Subcutaneous abdominal adipose tissue (tissue), 5 donors: ENCODE measurements around the gene SYT2.

Experiments used
- H3K27ac ChIP-seq: one replicate; pipeline ENCODE4 v1.7.0; 2013; ENCODE audit warnings: low read depth, mild to moderate bottlenecking, inconsistent platforms, low read length, moderate library complexity
- H3K27me3 ChIP-seq, 5 donors: one replicate each; pipeline ENCODE4 v1.7.0; 2013; ENCODE audit warnings: low read length in 5 of 5, inconsistent platforms in 1 of 5; ENCODE audit not compliant: control insufficient read depth in 5 of 5, insufficient read depth in 4 of 5
- H3K36me3 ChIP-seq, 5 donors: one replicate each; pipeline ENCODE4 v1.7.0; 2013; ENCODE audit warnings: low read length in 5 of 5; ENCODE audit not compliant: control insufficient read depth in 5 of 5, insufficient read depth in 5 of 5
- H3K4me1 ChIP-seq, 5 donors: one replicate each; pipeline ENCODE4 v1.7.0; 2013; ENCODE audit warnings: low read length in 5 of 5, mild to moderate bottlenecking in 3 of 5, moderate library complexity in 1 of 5; ENCODE audit not compliant: control insufficient read depth in 5 of 5, insufficient read depth in 5 of 5
- H3K4me3 ChIP-seq, 5 donors: one replicate each; pipeline ENCODE4 v1.7.0; 2013; ENCODE audit warnings: low read length in 5 of 5, low read depth in 1 of 5
- H3K9ac ChIP-seq, 5 donors: one replicate each; pipeline ENCODE4 v1.7.0; 2013; ENCODE audit warnings: low read length in 5 of 5, mild to moderate bottlenecking in 4 of 5, moderate library complexity in 3 of 5
- H3K9me3 ChIP-seq, 5 donors: one replicate each; pipeline ENCODE4 v1.7.0; 2013; ENCODE audit warnings: low read length in 5 of 5; ENCODE audit not compliant: control insufficient read depth in 5 of 5
- donor health status: healthy.
- donor health status: healthy.
- donor health status: healthy.
- donor health status: healthy.
- donor health status: healthy.

The SYT2 gene

DNA sequence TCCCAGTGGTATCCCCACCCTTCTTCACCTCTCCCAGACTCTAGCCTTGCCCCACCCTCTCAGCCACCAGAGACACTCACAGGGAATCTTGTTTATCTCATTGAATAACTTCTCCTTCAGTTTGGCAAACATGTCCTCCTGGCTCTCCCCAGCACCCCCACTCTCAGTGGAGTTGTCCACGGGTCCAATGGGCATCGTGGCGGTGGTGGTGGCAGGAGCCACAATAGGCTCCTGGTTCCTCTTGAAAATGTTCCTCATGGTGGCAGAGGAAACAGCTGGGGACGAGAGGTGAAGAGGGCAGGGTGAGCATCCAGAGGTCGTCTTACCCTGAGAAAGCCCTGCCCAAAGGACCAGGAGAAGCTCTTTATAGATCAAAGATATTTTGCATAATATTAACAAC lies 104.7 kb downstream of the SYT2 start:
- Histone ChIP-seq H3K27ac (no peak overlapping the region), H3K9me3 (no peaks in the 10 kb centered on the region), H3K4me1 (peaks cover 0 to 4% (median 0%) of the 10 kb centered on the region in 5 donors), H3K27me3 (no peaks in the 10 kb centered on the region), H3K36me3 (peaks cover 0 to 28% (median 11%) of the 10 kb centered on the region in 5 donors), H3K9ac (no peak overlapping the region), H3K4me3 (no peak overlapping the region)

DNA sequence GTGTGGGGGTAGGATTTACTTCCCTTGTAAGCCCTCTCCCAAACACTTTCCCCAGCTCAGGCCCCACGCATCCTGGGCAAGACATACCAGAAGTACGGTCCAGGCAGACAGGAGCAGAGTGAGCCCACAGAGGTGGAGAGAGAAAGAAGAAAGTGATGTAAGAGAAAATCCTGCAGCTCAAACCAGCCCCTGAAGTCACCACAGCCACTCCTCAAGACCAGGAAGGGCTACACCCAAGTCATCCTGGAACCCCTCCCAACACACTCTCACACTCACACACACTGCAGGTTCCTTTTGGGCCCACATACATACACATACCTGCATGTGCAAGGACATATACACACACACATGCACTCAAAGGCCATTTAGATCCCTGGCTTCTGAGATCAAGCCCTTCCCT lies 106.8 kb downstream of the SYT2 start:
- Histone ChIP-seq H3K4me3 (no peak overlapping the region), H3K9ac (no peak overlapping the region), H3K9me3 (no peaks in the 10 kb centered on the region), H3K36me3 (peaks cover 0 to 35% (median 11%) of the 10 kb centered on the region in 5 donors), H3K4me1 (peaks cover 2 to 6% (median 5%) of the 10 kb centered on the region in 5 donors), H3K27me3 (no peaks in the 10 kb centered on the region), H3K27ac (no peak overlapping the region)

DNA sequence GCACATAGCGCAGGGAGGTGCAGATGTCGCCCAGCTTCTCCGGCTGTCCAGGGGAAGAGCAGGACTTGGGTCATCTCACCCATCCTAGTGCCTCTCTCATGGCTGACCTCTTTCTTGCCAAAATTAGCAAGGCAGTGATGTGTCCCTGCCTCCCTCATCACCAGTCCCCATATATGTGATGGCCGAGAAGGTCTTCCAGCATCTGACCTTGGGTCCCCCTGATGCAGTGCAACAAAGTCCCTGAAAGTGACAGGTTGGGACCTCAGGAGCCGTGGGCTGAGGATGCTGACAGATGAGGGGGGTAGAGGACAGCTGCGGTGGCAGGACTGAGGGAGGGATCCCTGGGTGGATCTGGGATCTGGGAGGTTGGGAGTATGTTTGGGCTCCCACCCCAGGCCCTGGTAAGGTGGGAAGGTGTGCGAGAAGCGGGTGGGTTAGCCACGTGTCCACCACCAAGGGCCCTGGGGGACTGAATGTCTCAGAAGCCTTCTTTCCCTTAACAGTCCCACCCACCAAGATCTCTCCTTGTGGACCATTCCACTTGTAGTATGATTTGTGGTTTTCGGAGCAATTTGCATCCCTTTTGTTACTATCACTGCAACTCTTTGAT lies 109.7 kb downstream of the SYT2 start:
- Histone ChIP-seq H3K4me1 (peaks cover 0 to 6% (median 2%) of the 10 kb centered on the region in 5 donors), H3K4me3 (no peak overlapping the region), H3K27ac (no peak overlapping the region), H3K9me3 (no peaks in the 10 kb centered on the region), H3K36me3 (peaks cover 4 to 39% (median 11%) of the 10 kb centered on the region in 5 donors), H3K27me3 (no peaks in the 10 kb centered on the region), H3K9ac (no peak overlapping the region)

DNA sequence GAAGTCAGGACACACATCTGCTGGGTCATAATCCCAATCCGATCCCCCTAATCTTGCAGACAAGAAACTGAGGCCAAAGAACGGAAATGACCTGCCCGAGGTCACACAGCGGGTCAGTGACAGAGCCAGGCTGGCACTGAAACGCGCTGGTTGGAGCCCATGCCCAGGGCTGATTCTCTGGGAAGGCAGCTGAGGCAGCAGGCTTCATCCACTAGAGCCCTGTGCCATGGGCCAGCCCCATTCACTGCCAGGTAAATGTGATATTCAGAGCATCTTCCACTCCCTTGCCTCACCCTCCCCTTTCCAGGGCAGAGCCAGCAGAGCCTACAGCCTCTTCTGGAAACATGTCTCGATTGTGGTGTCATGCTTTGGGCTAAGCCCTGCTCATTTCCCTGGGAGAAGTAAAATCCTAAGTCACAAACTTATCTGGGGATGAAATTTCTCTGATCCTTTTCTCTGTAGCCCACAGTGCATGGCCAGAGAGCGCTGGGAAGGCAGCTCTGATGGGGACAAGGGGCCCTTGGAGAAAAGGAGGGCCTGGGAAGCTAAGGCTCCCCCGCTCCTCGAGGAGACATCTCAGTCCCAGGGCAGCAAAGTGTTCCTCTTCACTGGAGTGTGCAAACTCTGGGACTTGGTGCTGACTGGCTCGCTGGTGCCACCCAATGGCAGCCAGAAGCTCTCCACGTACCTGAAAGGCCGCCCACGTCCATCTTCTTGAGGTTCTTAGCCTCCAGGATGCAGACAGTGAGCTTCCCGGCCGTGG lies 110.4 kb downstream of the SYT2 start:
- Histone ChIP-seq H3K27me3 (no peaks in the 10 kb centered on the region), H3K27ac (no peak overlapping the region), H3K36me3 (peaks cover 5 to 39% (median 11%) of the 10 kb centered on the region in 5 donors), H3K4me1 (peaks cover 0 to 6% (median 2%) of the 10 kb centered on the region in 5 donors), H3K9ac (no peak overlapping the region), H3K9me3 (no peaks in the 10 kb centered on the region), H3K4me3 (no peak overlapping the region)

DNA sequence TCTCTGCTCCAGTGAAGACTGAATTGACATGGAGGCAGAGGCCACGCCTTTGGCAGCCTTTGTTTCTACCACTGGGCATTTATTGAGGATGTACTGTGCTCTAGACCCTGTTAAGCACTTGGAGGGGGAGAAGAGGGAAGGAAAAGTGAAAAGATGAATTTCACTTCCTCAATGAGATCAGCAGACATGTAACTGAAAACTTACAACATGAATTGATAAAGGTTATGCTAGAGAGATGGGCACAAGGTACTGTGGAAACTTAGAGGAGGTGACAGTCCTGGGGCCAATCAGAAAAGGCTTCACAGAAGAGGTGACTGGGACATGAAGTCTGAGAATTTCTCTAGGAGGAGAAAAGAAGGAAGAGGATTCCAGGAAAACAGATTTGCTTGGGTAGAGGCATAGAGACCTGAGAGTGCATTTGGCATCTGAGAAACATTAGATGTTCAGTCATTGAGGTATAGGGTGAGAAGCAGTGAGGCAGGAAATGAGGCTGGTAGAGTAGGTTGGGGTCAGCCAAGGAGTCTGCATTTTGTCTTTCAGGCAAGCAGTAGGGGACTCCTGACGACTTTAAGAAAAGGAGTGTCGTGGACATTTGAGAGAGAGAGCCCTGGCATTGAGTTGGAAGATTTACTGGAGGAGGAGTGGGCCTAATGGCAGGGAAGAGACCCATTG lies 113.0 kb downstream of the SYT2 start:
- Histone ChIP-seq H3K27me3 (no peaks in the 10 kb centered on the region), H3K4me1 (peaks cover 2 to 22% (median 12%) of the 10 kb centered on the region in 5 donors), H3K9ac (no peak overlapping the region), H3K4me3 (no peak overlapping the region), H3K36me3 (peaks cover 5 to 27% (median 6%) of the 10 kb centered on the region in 5 donors), H3K27ac (no peak overlapping the region), H3K9me3 (no peaks in the 10 kb centered on the region)

DNA sequence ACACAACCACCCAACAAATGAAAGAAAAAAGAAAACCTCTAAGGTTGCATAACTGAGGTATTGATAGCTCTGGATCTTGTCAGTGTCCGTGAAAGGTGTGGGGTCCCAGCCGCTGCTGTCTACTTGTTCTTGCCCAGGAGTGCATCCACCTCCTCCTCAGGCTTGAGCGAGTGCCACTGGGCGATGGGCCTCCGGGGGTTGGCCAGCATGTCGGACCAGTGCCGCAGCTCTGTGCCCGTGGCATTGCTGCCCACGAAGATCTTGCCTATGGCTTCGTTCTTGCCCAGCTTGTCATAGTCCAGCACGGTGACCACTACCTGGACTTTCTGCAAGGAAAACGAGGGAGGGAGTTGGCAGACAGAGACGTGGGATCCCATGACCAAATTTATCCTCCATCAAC lies 113.6 kb downstream of the SYT2 start:
- Histone ChIP-seq H3K27me3 (no peaks in the 10 kb centered on the region), H3K36me3 (peaks cover 3 to 25% (median 5%) of the 10 kb centered on the region in 5 donors), H3K4me3 (no peak overlapping the region), H3K9ac (no peak overlapping the region), H3K9me3 (no peaks in the 10 kb centered on the region), H3K4me1 (peaks cover 2 to 28% (median 18%) of the 10 kb centered on the region in 5 donors), H3K27ac (no peak overlapping the region)

DNA sequence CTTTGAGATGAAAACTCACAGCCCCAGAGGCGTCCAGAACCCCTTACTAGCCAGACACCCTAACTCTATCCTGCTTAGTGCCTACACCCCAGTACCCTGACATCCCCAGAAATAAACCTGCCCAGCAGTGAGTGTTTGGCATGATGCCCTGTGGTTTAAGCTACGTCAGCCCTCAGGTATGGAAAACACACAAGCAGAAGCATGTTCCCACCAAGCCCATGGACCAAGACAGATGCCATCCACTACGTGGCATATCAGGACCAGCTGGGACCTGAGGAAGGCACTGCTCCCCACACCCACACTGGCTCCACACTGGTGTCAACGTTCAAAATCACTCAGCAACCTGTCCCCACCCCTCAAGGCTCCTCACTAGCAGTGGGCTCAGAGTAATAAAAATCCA lies 116.4 kb downstream of the SYT2 start:
- Histone ChIP-seq H3K27me3 (no peaks in the 10 kb centered on the region), H3K27ac (no peak overlapping the region), H3K4me1 (peaks cover 6 to 50% (median 38%) of the 10 kb centered on the region in 5 donors), H3K9ac (no peak overlapping the region), H3K4me3 (no peak overlapping the region), H3K9me3 (no peaks in the 10 kb centered on the region), H3K36me3 (peaks cover 0 to 12% (median 5%) of the 10 kb centered on the region in 5 donors)

DNA sequence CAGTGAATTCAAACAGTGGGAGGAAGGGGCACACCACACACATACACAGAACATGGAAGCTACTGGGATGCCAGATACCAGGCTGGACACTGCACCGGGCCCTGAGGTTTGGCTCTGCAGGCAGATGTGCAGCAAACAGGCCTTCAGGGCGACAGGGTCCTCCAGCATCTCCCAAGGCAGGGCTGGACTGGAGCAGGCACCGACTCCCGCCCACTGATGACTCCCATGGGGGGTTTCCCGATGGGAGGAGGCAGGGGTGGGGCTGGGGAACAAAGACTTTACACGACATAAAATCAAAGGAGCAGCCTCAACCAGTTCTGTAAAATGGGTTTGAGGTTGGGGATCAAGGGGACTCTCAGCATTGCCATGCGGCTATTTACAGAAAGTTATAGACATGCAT lies 118.1 kb downstream of the SYT2 start:
- H3K9me3 ChIP-seq = no peaks in the 10 kb centered on the region
- peaks cover 0 to 12% (median 5%) of the 10 kb centered on the region in 5 donors for H3K36me3 ChIP-seq
- H3K4me3 ChIP-seq = no peak overlapping the region
- H3K27ac ChIP-seq = no peak overlapping the region
- H3K4me1 ChIP-seq = peaks cover 6 to 67% (median 55%) of the 10 kb centered on the region in 5 donors
- no peaks in the 10 kb centered on the region for H3K27me3 ChIP-seq
- no peak overlapping the region for H3K9ac ChIP-seq

DNA sequence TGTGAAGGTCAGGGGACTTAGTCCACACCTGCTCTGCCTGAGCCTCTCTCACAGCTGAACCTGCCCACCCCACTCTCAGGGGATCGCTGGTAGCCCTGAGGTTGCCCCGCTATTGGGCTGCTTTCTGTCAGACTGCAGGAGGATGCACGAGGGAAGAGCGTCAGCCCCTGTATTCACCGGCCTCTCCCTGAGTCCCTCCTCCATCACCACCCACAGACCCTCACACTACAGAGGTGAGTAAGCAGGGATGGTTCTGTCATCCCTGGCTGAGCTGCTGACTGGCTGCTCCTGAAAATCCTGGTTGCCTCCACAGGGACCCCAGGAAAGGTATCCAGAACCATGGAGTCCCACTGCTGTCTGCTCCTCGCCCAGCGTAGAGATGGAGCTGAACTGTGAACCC lies 118.7 kb downstream of the SYT2 start:
- Histone ChIP-seq H3K9me3 (no peaks in the 10 kb centered on the region), H3K27me3 (no peaks in the 10 kb centered on the region), H3K36me3 (peaks cover 0 to 8% (median 5%) of the 10 kb centered on the region in 5 donors), H3K4me1 (peaks cover 6 to 73% (median 61%) of the 10 kb centered on the region in 5 donors), H3K27ac (no peak overlapping the region), H3K9ac (no peak overlapping the region), H3K4me3 (no peak overlapping the region)

DNA sequence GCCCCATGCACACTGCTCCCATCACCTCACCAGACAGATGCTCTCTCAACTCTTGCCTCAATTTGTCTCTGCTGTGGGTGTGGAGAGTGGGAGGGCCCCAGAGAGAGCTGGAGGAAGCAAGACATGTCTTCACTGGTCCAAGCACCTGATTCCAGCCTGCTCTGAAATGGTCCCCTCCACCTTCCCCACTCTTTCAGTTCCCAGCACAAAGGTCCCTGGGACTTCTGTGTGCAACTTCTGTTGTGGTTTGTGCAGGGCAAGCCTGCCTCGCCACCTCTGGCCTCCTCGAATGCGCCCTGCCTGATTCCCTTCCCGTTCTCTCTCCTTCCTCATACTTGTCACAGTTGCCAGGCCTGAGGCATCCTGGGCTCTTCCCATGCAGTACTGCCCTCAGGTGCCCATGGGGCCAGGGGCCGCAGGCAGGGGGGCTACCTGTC lies 119.3 kb downstream of the SYT2 start:
- Histone ChIP-seq H3K4me3 (no peak overlapping the region), H3K4me1 (peaks cover 7 to 78% (median 66%) of the 10 kb centered on the region in 5 donors), H3K36me3 (peaks cover 0 to 8% (median 5%) of the 10 kb centered on the region in 5 donors), H3K27ac (peak overlapping the region; percentile 89), H3K27me3 (no peaks in the 10 kb centered on the region), H3K9me3 (no peaks in the 10 kb centered on the region), H3K9ac (peak overlapping the region in 1 of 5 donors; percentile 17)
